GM12873 (cell line): ENCODE results near the gene LPCAT1.

Source experiments
- TF ChIP-seq, protein P1 (sequence below): IDR thresholded peaks from 2 replicates; pipeline ENCODE4 v1.5.1; 2012; ENCODE audit warnings: low read depth, mild to moderate bottlenecking, moderate library complexity, low read length, control low read depth; ENCODE audit not compliant: insufficient read depth; ENCODE audit errors: missing control alignments

The LPCAT1 gene

DNA sequence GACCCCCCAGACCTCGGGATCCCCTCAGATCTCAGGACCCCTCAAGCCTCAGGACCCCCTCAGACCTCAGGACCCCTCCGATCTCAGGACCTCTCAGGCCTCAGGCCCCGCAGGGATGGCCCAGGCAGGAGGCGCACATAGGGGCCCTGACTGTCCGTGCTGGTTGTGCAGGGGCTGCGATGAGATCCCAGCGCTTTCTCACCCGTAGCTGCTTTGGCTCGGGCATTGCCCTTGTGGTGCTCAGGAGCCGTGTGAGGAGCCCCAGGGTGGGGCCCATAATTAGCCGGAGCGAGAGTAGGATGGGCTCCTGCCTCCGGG is 680 bp upstream of the LPCAT1 start:
- TF ChIP-seq, protein P1, sequence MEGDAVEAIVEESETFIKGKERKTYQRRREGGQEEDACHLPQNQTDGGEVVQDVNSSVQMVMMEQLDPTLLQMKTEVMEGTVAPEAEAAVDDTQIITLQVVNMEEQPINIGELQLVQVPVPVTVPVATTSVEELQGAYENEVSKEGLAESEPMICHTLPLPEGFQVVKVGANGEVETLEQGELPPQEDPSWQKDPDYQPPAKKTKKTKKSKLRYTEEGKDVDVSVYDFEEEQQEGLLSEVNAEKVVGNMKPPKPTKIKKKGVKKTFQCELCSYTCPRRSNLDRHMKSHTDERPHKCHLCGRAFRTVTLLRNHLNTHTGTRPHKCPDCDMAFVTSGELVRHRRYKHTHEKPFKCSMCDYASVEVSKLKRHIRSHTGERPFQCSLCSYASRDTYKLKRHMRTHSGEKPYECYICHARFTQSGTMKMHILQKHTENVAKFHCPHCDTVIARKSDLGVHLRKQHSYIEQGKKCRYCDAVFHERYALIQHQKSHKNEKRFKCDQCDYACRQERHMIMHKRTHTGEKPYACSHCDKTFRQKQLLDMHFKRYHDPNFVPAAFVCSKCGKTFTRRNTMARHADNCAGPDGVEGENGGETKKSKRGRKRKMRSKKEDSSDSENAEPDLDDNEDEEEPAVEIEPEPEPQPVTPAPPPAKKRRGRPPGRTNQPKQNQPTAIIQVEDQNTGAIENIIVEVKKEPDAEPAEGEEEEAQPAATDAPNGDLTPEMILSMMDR = no peak

DNA sequence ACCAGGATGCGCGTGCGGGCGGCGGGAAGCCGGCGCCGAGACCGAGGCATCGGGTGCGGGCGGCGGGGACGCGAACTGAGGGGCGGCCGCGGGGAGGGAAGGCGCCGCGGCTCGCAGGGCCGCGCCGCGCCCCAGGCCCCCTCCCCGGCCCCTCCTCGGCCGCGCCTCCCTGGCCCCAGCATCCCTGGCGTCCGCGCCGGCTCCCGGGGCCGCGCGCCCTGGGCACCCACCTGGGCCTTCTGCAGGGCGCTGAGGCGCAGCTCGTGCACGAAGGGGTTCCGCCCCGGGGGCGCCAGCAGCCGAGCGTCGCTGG is 324 bp downstream of the LPCAT1 start:
- TF ChIP-seq, protein P1 = no peak

DNA sequence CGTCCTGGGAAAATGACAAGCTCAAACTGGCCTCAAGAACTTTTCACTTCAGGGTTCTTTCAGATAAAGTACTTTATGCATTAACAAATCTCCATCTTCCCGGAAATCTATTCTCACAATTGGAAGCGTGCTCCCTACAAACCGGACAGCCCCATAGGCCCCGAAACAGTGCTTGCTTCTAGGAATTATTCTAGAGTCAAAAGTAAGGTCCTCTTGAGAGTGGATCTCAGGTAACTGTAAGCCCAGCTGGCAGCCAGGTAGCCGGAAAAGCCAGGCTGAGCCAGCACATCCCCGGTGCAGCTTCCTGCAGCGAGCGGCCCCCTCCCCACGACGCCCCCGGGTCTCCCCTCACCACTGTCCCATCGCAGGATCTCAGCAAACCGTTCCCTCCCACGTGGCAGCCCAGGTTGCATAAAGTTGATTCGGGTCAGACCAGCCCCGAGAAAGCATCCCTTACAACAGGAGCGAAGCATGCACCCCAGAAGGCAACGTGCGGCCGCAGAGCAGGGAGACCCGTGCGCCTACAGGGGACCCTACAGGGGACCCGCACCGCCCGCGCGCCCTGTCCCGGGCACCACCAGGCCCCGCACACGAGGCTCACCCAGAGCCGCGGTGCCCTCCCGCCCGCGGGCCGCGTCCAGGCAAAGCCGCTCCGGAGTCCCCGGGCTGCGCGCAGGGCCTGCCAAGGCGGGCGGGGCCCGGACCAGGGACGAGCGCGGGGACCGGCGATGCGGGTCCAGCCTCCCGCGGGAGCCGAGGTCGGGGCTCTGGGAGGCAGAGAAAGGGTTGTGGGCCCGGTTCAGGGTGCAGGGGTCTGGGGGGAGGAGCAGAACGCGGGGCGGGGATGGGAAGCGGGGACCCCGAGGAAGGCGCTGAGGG is 920 bp downstream of the LPCAT1 start:
- TF ChIP-seq, protein P1 = no peak

DNA sequence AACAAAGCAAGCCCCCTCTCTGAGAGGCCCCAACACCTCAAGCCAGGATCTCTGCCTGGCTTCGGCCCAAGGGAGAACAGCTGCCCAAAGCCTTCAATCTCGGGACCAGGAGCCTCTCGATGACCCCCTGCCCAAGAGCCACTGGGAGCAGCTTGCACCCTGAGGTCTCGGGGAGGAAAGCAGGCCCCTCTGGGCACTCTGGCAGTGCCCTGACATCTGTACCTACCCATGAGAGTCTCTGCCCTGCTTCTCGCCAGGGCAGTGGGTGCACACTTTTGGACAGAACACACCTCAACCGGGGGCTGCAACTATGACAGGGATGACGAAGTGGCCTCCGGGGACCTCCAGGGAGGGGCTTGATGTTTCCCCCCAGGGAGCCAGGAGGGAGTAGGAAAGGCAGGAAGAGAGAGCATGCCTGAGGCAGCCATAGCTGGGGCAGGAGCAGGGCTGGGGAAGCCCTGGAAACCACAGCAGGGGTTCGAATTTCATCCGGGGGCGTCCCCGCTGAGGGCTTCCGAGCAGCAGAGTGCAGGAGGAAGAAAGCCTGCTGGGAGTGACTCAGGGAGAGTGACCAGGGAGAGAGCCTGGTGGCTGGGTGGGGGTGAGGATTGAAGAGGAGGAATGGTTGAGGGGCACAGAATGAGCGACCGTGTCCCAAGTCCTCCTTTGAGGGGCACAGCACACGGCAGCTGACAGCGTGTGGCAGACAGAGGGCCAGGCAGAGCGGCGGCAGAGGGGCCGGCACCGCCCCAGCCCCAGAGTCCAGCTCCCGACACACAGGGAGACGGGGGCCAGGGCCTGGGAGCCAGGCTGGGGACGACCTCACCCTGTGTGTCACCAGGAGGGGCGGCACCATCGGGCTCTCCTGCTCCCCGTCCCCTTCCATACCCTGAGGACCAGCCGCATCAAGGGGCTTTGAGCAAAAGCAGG is 1.8 kb downstream of the LPCAT1 start:
- TF ChIP-seq, protein P1 = no peak

DNA sequence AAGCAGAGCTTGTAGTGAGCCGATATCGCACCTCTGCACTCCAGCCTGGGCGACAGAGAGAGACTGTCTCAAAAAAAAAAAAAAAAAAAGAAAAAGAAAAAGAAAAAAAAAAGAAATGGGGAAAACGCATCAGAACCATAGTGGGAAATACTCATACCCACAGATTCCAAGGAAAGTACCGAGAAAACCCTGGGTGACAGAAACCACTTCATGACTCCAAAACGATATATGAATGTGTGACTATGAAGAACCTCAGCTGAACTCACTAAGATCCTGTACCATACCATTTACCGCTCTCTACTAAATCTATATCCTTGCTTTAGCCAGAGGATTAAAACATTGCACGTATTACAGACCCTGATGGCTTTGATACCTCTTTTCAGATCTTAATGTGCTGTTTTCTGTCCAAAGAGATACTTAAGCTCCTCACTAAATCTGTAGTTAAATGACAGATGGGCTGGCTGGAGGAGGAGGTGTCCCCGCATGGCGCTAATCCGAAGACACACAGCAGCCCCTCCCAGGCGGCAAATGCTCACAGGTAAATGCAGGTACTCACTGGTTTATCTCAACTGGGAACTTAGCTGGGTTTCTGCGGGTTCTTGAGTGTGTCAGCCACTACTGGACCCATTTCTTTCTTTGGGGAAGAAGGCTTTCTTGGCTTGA is 2.8 kb downstream of the LPCAT1 start:
- TF ChIP-seq, protein P1 = no peak

DNA sequence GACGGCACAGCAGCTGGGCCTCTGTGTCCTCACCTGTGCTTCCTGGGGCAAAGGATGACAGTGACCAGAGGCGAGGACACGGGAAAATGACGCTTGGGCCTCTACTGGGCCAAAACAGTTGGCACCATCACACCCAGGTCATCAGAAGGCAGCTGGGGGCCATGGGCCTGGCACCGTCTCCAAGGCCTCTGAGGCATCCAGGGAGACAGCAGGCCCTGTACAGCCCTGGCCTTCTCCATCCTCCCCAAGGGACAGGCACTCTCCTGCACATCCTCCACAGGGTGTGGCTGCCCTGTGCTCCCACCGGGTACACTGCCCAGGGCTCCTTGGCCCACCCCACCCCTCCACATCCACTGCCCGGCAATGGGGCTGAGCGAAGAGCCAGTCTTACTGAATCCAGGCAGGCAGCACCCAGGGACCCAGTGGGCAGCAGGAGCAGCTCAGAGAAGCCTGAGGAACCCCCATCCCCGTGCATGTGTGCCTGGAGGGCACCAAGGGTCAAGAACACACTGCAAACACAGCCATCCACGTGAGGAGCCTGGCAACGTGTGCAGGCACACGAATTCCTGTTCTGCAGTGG is 4.0 kb downstream of the LPCAT1 start:
- TF ChIP-seq, protein P1 = no peak
